Mesenchymal stem cell (in vitro differentiated cells and primary cell): Measurements from ENCODE around the gene CDADC1.

Experiments used
- DNase-seq: peaks from one replicate; pipeline ENCODE4 v3.0.0-alpha.2; 2013
- H2AFZ ChIP-seq: one replicate; pipeline ENCODE4 v1.6.1; 2013; ENCODE audit warnings: low read depth, mild to moderate bottlenecking, control low read depth, inconsistent platforms, low read length, moderate library complexity
- H2AK5ac ChIP-seq: 2 replicates; pipeline ENCODE4 v1.6.1; 2013; ENCODE audit warnings: low read length, moderate library complexity, mild to moderate bottlenecking, inconsistent platforms; ENCODE audit not compliant: severe bottlenecking
- H2BK120ac ChIP-seq: one replicate; pipeline ENCODE4 v1.6.1; 2013; ENCODE audit warnings: low read depth, mild to moderate bottlenecking, inconsistent platforms, low read length, moderate library complexity
- H2BK12ac ChIP-seq, 2 experiments: one replicate each; pipeline ENCODE4 v1.6.1; 2013; ENCODE audit warnings: inconsistent platforms in 2 of 2, low read length in 2 of 2, mild to moderate bottlenecking in 2 of 2, moderate library complexity in 2 of 2, control low read depth in 1 of 2
- H2BK15ac ChIP-seq: one replicate; pipeline ENCODE4 v1.6.1; 2013; ENCODE audit warnings: mild to moderate bottlenecking, low read depth, inconsistent platforms; ENCODE audit not compliant: poor library complexity, severe bottlenecking
- H2BK5ac ChIP-seq: 2 replicates; pipeline ENCODE4 v1.6.1; 2013; ENCODE audit warnings: low read depth, mild to moderate bottlenecking, low read length, control low read depth, inconsistent platforms; ENCODE audit not compliant: poor library complexity, severe bottlenecking
- H3K14ac ChIP-seq, 2 experiments: one replicate each; pipeline ENCODE4 v1.6.1; 2013; ENCODE audit warnings: inconsistent platforms in 2 of 2, low read length in 2 of 2, control low read depth in 1 of 2, mild to moderate bottlenecking in 1 of 2, moderate library complexity in 1 of 2
- H3K18ac ChIP-seq, 2 experiments: one replicate each; pipeline ENCODE4 v1.6.1; 2013; ENCODE audit warnings: inconsistent platforms in 2 of 2, low read length in 2 of 2, control low read depth in 1 of 2, low read depth in 1 of 2, mild to moderate bottlenecking in 1 of 2
- H3K23ac ChIP-seq, 2 experiments: one replicate each; pipeline ENCODE4 v1.6.1; 2013; ENCODE audit warnings: inconsistent platforms in 2 of 2, low read length in 2 of 2, mild to moderate bottlenecking in 2 of 2, moderate library complexity in 2 of 2, control low read depth in 1 of 2
- H3K27ac ChIP-seq: 2 replicates; pipeline ENCODE4 v1.5.1; 2013; ENCODE audit warnings: mild to moderate bottlenecking, moderate library complexity, low read length, control low read depth, inconsistent platforms; ENCODE audit not compliant: poor library complexity, severe bottlenecking
- H3K27me3 ChIP-seq, 2 experiments: 2 replicates each; pipeline versions ENCODE4 v1.6.1 to v1.7.0; 2013; ENCODE audit warnings: low read length in 2 of 2, mild to moderate bottlenecking in 2 of 2, moderate library complexity in 2 of 2, control low read depth in 1 of 2, inconsistent platforms in 1 of 2; ENCODE audit not compliant: control insufficient read depth in 1 of 2, insufficient read depth in 1 of 2
- H3K36me3 ChIP-seq, 2 experiments: 2 replicates each; pipeline versions ENCODE4 v1.6.1 to v1.7.0; 2013; ENCODE audit warnings: low read length in 2 of 2, control low read depth in 1 of 2, inconsistent platforms in 1 of 2, low read depth in 1 of 2, mild to moderate bottlenecking in 1 of 2; ENCODE audit not compliant: insufficient read depth in 2 of 2, control insufficient read depth in 1 of 2
- H3K4ac ChIP-seq, 2 experiments: one replicate each; pipeline ENCODE4 v1.6.1; 2013; ENCODE audit warnings: inconsistent platforms in 2 of 2, low read length in 2 of 2, mild to moderate bottlenecking in 2 of 2, moderate library complexity in 2 of 2, control low read depth in 1 of 2, low read depth in 1 of 2
- H3K4me1 ChIP-seq: 2 replicates; pipeline ENCODE4 v1.6.1; 2013; ENCODE audit warnings: low read depth, low read length, control low read depth; ENCODE audit not compliant: control insufficient read depth, insufficient read depth
- H3K4me2 ChIP-seq: 2 replicates; pipeline ENCODE4 v1.6.1; 2013; ENCODE audit warnings: low read length, mild to moderate bottlenecking, inconsistent platforms; ENCODE audit not compliant: poor library complexity, severe bottlenecking
- H3K4me3 ChIP-seq, 2 experiments: 2 replicates each; pipeline versions ENCODE4 v1.5.1 to v1.7.0; 2013; ENCODE audit warnings: low read length in 2 of 2, mild to moderate bottlenecking in 2 of 2, control low read depth in 1 of 2, low read depth in 1 of 2; ENCODE audit not compliant: insufficient read depth in 1 of 2
- H3K79me1 ChIP-seq: replicated peaks from 2 replicates; pipeline ENCODE4 v1.6.1; 2013; ENCODE audit warnings: mild to moderate bottlenecking, control low read depth, low read length, inconsistent platforms; ENCODE audit not compliant: poor library complexity, severe bottlenecking
- H3K9ac ChIP-seq: 2 replicates; pipeline ENCODE4 v1.7.0; 2013; ENCODE audit warnings: mild to moderate bottlenecking, low read length, moderate library complexity
- H3K9me3 ChIP-seq: 2 replicates; pipeline ENCODE4 v1.7.0; 2013; ENCODE audit warnings: mild to moderate bottlenecking, low read length; ENCODE audit not compliant: control insufficient read depth
- H4K8ac ChIP-seq: one replicate; pipeline ENCODE4 v1.6.1; 2013; ENCODE audit warnings: inconsistent platforms, mild to moderate bottlenecking, low read length, moderate library complexity
- H4K91ac ChIP-seq: one replicate; pipeline ENCODE4 v1.6.1; 2013; ENCODE audit warnings: mild to moderate bottlenecking, low read length, inconsistent platforms
- WGBS: methylation state at CpG from one replicate; pipeline ENCODE4 v1.1.7; 2013; ENCODE audit warnings: mixed read lengths; 5-methylcytosine and 5-hydroxymethylcytosine counted together

CDADC1 gene

GRCh38 chr13:49220036-49220855 is 27.5 kb upstream of the CDADC1 start, which contains the start of gene MLNR:
Gene MLNR (plus strand): TSS chr13:49220338. CDS start chr13:49220338, 0 bp downstream.
- 5% methylated on average over 87 of the region's 111 CpGs for WGBS
- H2BK12ac ChIP-seq = no peak within 1 kb of the TSS
- H4K91ac ChIP-seq = no peak within 1 kb of the TSS
- H3K79me1 ChIP-seq = no peaks in the 10 kb centered on the region
- peaks cover 78 to 80% of the 10 kb centered on the region in 2 experiments for H3K27me3 ChIP-seq
- H3K27ac ChIP-seq = no peak within 1 kb of the TSS
- no peaks in the 10 kb centered on the region for H3K9me3 ChIP-seq
- no peak within 1 kb of the TSS for H2BK120ac ChIP-seq
- H3K4ac ChIP-seq = no peak within 1 kb of the TSS
- H3K36me3 ChIP-seq = peaks cover 0 to 4% of the 10 kb centered on the region in 2 experiments
- peak within 1 kb of the TSS; percentile 49 to 54 for H3K4me3 ChIP-seq
- peak within 1 kb of the TSS; percentile 82 for H3K4me2 ChIP-seq
- peak within 1 kb of the TSS; percentile 31 for H4K8ac ChIP-seq
- no peak within 1 kb of the TSS for H2AK5ac ChIP-seq
- peak; percentile 29 for DNase-seq
- H3K23ac ChIP-seq = peak within 1 kb of the TSS in 1 of 2 experiments; percentile 91
- peaks cover 20% of the 10 kb centered on the region for H3K4me1 ChIP-seq
- H3K9ac ChIP-seq = no peak within 1 kb of the TSS
- H3K18ac ChIP-seq = peak within 1 kb of the TSS in 1 of 2 experiments; percentile 28
- peak within 1 kb of the TSS; percentile 67 for H2AFZ ChIP-seq
- no peak within 1 kb of the TSS for H3K14ac ChIP-seq
- H2BK15ac ChIP-seq = no peak within 1 kb of the TSS
- H2BK5ac ChIP-seq = no peak within 1 kb of the TSS

- Histone ChIP-seq H3K14ac (no peak overlapping the region), H3K27me3 (peaks cover 80 to 84% of the 10 kb centered on the region in 2 experiments), H3K4me1 (peaks cover 20% of the 10 kb centered on the region), H2AFZ (peak overlapping the region; percentile 67), H3K36me3 (peaks cover 0 to 4% of the 10 kb centered on the region in 2 experiments), H3K27ac (no peak overlapping the region), H2BK5ac (no peak overlapping the region), H3K18ac (peak overlapping the region in 1 of 2 experiments; percentile 14), H3K9ac (no peak overlapping the region), H4K8ac (no peak overlapping the region), H2BK120ac (no peak overlapping the region), H2BK15ac (no peak overlapping the region), H2AK5ac (no peak overlapping the region), H3K4me3 (peak overlapping the region; percentile 34 to 37), H3K79me1 (no peaks in the 10 kb centered on the region), H3K23ac (peak overlapping the region in 1 of 2 experiments; percentile 91), H3K9me3 (no peaks in the 10 kb centered on the region), H3K4ac (no peak overlapping the region), H3K4me2 (peak overlapping the region; percentile 35), H2BK12ac (no peak overlapping the region), H4K91ac (no peak overlapping the region)
- 7% methylated on average over 61 of the region's 73 CpGs for WGBS
- DNase-seq = no peak
Observed at GRCh38 chr13:49220856-49221589, 26.7 kb upstream of the CDADC1 start.

GRCh38 chr13:49221590-49221965 is 26.1 kb upstream of the CDADC1 start:
- Histone ChIP-seq H4K8ac (no peak overlapping the region), H3K27me3 (peaks cover 81 to 84% of the 10 kb centered on the region in 2 experiments), H2BK5ac (no peak overlapping the region), H3K79me1 (no peaks in the 10 kb centered on the region), H4K91ac (no peak overlapping the region), H2AFZ (no peak overlapping the region), H3K9me3 (no peaks in the 10 kb centered on the region), H3K4ac (no peak overlapping the region), H2BK12ac (no peak overlapping the region), H3K4me1 (peaks cover 20% of the 10 kb centered on the region), H3K4me3 (no peak overlapping the region), H3K27ac (no peak overlapping the region), H3K14ac (no peak overlapping the region), H3K9ac (no peak overlapping the region), H2BK15ac (no peak overlapping the region), H3K18ac (no peak overlapping the region), H2AK5ac (no peak overlapping the region), H3K23ac (no peak overlapping the region), H3K36me3 (peaks cover 0 to 4% of the 10 kb centered on the region in 2 experiments), H3K4me2 (no peak overlapping the region), H2BK120ac (no peak overlapping the region)
- no peak for DNase-seq
- WGBS = 79% methylated on average over 4 of the region's 4 CpGs
